Head of caudate nucleus (tissue), 42 donors: ENCODE data around the gene PFDN2.
"Not testable (repeated sequence)": the region's sequence is repeated elsewhere in the genome, so short reads cannot be mapped to it uniquely, and the experiment has no call there.

Experiments used
- DNase-seq, 42 donors: peaks; one replicate each; pipeline versions ENCODE4 v3.0.0 to v3.0.0-alpha.2; 2020 to 2021; ENCODE audit warnings: mixed read lengths in 7 of 42
- intact Hi-C: fragments of 100-400 bp; cut with DNase I; formaldehyde crosslinking; loops from one replicate; pipeline ENCODE4 v1.15.0; 2022

The PFDN2 gene

GRCh38 chr1:161145832-161146231, 28.0 kb upstream of the PFDN2 start:
- intact Hi-C loops, result no loop called here
- DNase-seq, result no peak

DNA sequence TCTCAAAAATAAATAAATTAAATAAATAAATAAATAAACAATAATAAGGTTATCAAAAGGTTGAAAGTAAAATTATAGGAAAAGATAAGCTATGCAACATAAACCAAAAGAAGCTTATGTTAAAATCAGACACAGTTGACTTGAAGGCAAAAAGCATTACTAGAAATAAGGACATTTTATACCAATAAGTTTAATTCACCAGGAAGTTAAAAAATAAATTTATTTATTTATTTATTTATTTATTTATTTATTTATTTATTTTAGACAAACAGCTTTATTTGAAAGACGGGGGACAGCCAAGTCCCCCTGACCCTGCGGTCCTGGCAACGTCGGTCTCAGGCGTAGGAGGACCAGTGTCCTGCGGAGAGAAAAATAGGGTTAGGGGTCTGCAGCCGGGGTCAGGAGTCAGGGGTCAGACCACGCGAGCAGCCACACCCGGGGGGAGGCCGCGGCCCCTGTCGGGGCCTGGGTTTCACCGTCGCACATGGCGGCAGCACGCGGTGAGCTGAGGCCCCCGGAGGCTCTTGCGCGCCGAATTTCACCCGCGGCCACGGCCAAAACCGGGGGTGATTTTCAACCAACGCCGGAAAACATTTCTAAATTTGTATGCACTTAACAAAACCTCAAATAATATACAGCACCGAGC, 23.0 kb upstream of the PFDN2 start:
- no peak for DNase-seq
- intact Hi-C loops, result no loop called here

- intact Hi-C loops, result no loop called here
- DNase-seq, result peak in 17 of 42 donors; percentile 25 to 75 (median 45)
Observed at GRCh38 chr1:161139766-161140165, 21.9 kb upstream of the PFDN2 start.

- DNase-seq, result no peak
- intact Hi-C loops, result no loop called here
Observed at GRCh38 chr1:161138431-161138830, 20.6 kb upstream of the PFDN2 start.

GRCh38 chr1:161137881-161138280, 20.0 kb upstream of the PFDN2 start:
- no peak for DNase-seq
- intact Hi-C loops, result no loop called here

- intact Hi-C loops, result loop anchor here (5.0 kb wide), 1 partner anchor 86 kb away; the partner anchor contains the start of gene USF1
- no peak for DNase-seq
Observed at GRCh38 chr1:161133220-161133740, 15.4 kb upstream of the PFDN2 start.

DNA sequence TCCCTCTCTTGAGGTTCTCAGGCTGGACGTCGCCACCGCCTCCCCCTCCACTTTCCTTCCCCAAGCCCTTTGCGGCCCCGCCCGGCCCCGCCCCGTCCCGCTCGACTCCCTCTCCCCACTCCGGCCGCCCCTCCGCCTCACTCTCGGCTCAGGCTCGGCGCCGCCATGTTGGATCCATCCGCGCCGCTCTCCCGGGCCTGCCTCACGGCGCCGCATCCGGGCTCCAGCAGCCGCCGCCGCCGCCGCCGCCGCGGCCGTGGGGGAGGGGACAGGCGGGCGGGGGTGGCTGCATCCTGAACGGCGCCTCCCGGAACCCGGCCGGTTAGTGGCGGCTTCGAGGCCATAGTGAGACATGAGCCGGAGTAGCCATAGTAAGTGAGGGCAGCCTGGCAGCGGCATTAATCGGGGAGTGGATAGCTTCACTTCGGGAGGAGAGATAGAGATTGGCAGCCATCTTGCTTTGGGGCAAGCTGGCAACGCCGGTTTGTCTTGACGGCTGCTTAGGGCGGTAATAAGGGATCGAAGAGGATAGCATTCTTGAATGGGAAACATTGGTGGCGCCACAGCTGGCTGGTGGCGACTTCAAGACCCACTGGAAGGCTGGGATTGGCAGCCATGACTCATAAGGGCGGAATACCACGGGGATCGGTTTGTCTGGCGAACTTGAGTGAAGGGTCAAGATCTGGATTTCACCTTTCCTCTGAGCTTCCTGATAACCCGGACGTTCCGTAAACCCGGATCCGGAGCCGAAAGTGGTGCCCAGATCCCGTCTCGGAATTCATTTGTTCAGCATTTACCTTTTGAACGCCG, 14.8 kb upstream of the PFDN2 start, which contains the start of gene DEDD:
DEDD (minus strand) TSS at position 258 of the 810 bp plus-strand sequence. CDS start 8,205 bp downstream, outside the sequence.
- peak; percentile 82 to 97 (median 93) for DNase-seq
- intact Hi-C loops, result loop anchor here (5.0 kb wide), 1 partner anchor 85 kb away; the partner anchor contains the start of gene USF1

GRCh38 chr1:161131523-161132409, 13.9 kb upstream of the PFDN2 start:
- intact Hi-C loops, result loop anchor here (5.0 kb wide), 1 partner anchor 84 kb away; the partner anchor contains the start of gene USF1
- DNase-seq, result peak in 8 of 42 donors; percentile 9 to 54 (median 36)

DNA sequence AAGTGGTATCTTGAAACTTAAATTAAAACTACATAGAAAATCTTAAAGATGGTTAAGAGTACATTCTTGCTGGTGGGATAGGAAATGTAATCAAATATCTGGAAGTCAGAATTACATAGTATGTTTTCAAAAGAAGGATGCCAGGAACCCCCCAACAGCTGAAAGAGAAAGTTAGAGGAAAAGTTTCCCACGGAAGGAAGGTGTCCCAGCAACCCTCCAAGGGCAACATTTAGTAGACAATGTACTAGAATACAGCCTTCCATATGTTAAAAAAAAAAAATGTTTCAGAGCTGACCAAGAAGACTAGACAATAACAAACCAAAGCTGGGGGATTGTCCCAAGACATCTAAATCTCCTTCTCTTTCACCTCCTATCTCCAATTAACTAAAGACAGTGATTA, 12.4 kb upstream of the PFDN2 start:
- no peak for DNase-seq
- intact Hi-C loops, result loop anchor here (5.0 kb wide), 1 partner anchor 83 kb away; the partner anchor contains the start of gene USF1

GRCh38 chr1:161128591-161129420, 11.0 kb upstream of the PFDN2 start:
- intact Hi-C loops, result no loop called here
- DNase-seq, result no peak

DNA sequence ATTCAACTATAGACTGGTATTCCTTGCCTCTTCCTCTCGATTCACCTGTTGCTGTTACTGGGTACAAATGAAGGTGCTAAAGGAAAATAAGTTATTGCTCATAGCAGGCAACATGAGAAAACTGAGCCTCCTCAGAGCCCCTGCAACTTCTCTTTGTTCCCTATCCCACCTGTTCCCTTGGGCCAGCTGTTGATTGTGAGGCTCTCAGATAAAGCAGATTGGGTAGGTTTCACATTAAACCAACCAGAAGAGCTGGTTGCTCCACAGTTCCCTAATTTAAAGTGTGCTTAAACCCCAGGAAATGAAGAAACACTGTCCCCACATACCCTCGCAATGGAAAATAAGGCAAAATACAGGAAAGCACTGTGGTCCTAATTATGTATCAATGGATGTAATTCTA, 9.8 kb upstream of the PFDN2 start:
- no peak for DNase-seq
- intact Hi-C loops, result no loop called here

DNA sequence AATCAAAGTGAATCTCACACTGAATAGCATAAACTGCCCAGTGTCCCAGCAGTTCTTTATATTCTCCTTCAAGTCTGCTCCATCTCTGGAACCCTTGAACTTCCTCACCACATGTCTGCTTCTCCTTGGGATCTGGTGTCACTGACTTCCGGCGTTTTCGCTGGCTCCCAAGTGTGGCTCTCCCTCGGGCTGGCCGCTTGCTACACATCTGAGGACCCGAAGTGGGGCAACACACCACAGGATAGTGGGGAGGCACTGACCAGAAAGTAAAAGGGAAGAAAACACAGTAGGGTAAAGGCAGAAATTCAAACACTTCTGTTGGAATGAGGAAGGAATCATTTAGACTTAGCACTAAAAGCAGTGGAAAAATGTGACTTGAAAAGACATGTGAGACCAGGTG, 5.1 kb upstream of the PFDN2 start:
- intact Hi-C loops, result no loop called here
- DNase-seq, result no peak

DNA sequence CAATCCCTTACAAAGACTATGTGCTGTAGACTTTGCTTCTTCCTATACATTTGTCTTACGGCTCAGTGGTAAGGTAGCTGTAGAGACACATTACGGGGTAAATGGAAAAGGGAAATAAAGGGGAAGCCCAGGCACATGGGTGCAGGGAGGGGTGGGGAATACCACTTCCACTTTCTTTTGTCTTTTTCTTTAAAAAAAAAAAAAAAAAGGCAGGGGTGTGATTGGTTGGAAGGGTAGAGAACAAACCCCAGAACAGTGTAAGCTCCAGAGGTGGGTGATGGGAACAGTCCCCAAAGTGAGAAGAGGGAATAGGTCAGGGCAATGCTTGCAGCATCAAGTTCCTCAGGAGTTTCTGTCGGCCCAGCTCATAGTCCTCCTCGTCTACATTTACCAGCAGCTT, 4.0 kb upstream of the PFDN2 start:
- intact Hi-C loops, result no loop called here
- peak in 1 of 42 donors; percentile 5 for DNase-seq

DNA sequence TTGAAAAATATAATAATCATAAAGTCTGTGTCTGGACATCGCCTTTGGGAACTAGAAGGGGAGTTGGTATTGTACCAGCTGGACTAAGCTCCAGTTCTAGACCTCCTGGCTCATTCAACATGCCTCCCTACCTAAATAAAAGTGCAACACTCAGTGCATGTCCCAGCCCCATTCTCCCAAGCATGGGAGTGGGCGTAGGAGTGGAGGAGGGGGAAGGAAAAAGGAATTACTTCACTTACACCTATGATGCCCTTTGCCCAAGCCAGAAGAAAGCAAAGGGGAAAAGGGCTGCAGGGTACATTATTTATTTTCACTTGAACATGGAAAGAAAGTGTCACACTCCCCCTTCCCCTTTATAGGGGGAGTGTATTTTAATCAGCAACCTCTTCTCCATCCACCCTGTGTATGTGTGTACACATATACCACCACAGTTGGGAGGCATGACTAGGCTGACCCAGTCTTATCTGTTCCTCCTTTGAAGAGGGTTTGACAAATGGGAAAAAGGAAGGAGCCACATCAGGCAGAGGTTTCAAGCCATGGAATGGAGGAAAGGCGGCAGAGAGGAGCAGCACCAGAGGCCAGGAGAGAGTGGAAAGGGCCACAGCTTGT, 3.3 kb upstream of the PFDN2 start:
- intact Hi-C loops, result no loop called here
- DNase-seq, result no peak

- DNase-seq, result no peak
- intact Hi-C loops, result no loop called here
Observed at GRCh38 chr1:161119092-161119903, 1.5 kb upstream of the PFDN2 start.

DNA sequence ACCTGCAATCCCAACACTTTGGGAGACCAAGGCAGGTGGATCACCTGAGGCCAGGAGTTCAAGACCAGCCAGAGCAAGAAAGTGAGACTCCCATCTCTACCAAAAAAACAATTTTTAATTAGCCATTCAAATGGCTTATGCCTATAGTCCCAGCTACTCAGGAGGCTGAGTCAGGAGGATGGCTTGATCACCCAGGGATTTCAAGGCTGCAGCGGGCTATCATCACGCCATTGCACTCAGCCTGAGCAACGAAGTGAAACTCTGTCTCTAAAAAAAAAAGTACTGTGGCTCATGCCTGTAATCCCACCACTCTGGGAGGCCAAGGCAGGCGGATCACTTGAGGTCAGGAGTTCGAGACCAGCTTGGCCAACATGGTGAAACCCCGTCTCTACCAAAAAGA, 1.9 kb downstream of the PFDN2 start:
- intact Hi-C loops, DNase-seq: not testable (repeated sequence)

GRCh38 chr1:161115132-161115711, 2.6 kb downstream of the PFDN2 start:
- DNase-seq, result no peak
- intact Hi-C loops, result no loop called here
